CD4-positive, alpha-beta memory T cell (primary cell): ENCODE results near the gene AKAP8. TPM values are rescaled to one million over a fixed set of nuclear protein-coding genes. Genes with fewer than 3 reads are reported as not detected.

ENCODE experiments used
- CTCF ChIA-PET: fragments of 350-600 bp; sonication (Branson Sonifier 250); formaldehyde crosslinking; loops from one replicate; lab custom pipeline; 2021; ENCODE audit warnings: inconsistent platforms; ENCODE audit not compliant: partially characterized antibody; lab: Charles Lee
- POLR2A ChIA-PET: fragments of 350-600 bp; sonication (Branson Sonifier 250); formaldehyde crosslinking; loops from one replicate; lab custom pipeline; 2021; ENCODE audit not compliant: partially characterized antibody; lab: Charles Lee
- DNase-seq, 5 donors: peaks; one replicate each; pipeline versions ENCODE4 v3.0.0 to v3.0.0-alpha.2; 2020 to 2022; ENCODE audit warnings: mixed read lengths in 1 of 5
- H3K27ac ChIP-seq: one replicate; pipeline ENCODE4 v1.7.0; 2013; ENCODE audit warnings: low read depth, low read length
- H3K27me3 ChIP-seq: 2 replicates; pipeline ENCODE4 v1.7.0; 2013; ENCODE audit warnings: mild to moderate bottlenecking, low read length, moderate library complexity; ENCODE audit not compliant: insufficient read depth
- H3K36me3 ChIP-seq: 2 replicates; pipeline ENCODE4 v1.7.0; 2013; ENCODE audit warnings: mild to moderate bottlenecking, low read length, moderate library complexity; ENCODE audit not compliant: insufficient read depth
- H3K4me1 ChIP-seq: 2 replicates; pipeline ENCODE4 v1.7.0; 2013; ENCODE audit warnings: mild to moderate bottlenecking, low read length, moderate library complexity; ENCODE audit not compliant: insufficient read depth
- H3K4me3 ChIP-seq, 2 donors: one replicate each; pipeline ENCODE4 v1.7.0; 2013; ENCODE audit warnings: low read length in 2 of 2, mild to moderate bottlenecking in 1 of 2
- H3K9me3 ChIP-seq, 2 donors: one replicate each; pipeline ENCODE4 v1.7.0; 2013; ENCODE audit warnings: low read length in 2 of 2, control low read depth in 1 of 2; ENCODE audit not compliant: control insufficient read depth in 1 of 2
- H3K27ac Mint-ChIP-seq, 7 donors: one replicate each; pipeline ENCODE4 v1.8.0; 2020 to 2021; ENCODE audit warnings: mixed read lengths in 7 of 7, mild to moderate bottlenecking in 6 of 7, inconsistent platforms in 3 of 7, moderate library complexity in 3 of 7
- H3K27me3 Mint-ChIP-seq, 2 donors: one replicate each; pipeline ENCODE4 v1.8.0; 2020 to 2021; ENCODE audit warnings: mixed read lengths in 2 of 2
- H3K36me3 Mint-ChIP-seq, 2 donors: one replicate each; pipeline ENCODE4 v1.8.0; 2020 to 2021; ENCODE audit warnings: mixed read lengths in 2 of 2, inconsistent platforms in 1 of 2, mild to moderate bottlenecking in 1 of 2
- H3K4me1 Mint-ChIP-seq, 4 donors: one replicate each; pipeline ENCODE4 v1.8.0; 2020 to 2021; ENCODE audit warnings: mixed read lengths in 4 of 4, mild to moderate bottlenecking in 1 of 4
- H3K4me3 Mint-ChIP-seq, 8 donors: one replicate each; pipeline ENCODE4 v1.8.0; 2020 to 2021; ENCODE audit warnings: mixed read lengths in 8 of 8, mild to moderate bottlenecking in 7 of 8, moderate library complexity in 6 of 8, inconsistent platforms in 3 of 8
- H3K9me3 Mint-ChIP-seq, 8 donors: one replicate each; pipeline ENCODE4 v1.8.0; 2020 to 2021; ENCODE audit warnings: mixed read lengths in 8 of 8, mild to moderate bottlenecking in 5 of 8, inconsistent platforms in 3 of 8, moderate library complexity in 1 of 8
- intact Hi-C: fragments of 100-400 bp; cut with micrococcal nuclease; formaldehyde crosslinking; loops from one replicate; pipeline ENCODE4 v1.15.1; 2023
- polyA plus RNA-seq, 2 donors: library from polyadenylated mRNA; unstranded; fragments of 300-500 nt; fragmentation: Illumina TruSeq; gene quantifications; one replicate each; pipeline ENCODE4 v1.2.3, GENCODE V29; 2021
- total RNA-seq, 2 experiments: library from RNA; stranded (reverse); gene quantifications; one replicate each; pipeline ENCODE4 v1.2.3, GENCODE V29; 2021

Gene AKAP8
- total and polyA plus RNA-seq, 4 experiments from 2014 or later: 10.8 to 71.5 (median 46.7) TPM

DNA sequence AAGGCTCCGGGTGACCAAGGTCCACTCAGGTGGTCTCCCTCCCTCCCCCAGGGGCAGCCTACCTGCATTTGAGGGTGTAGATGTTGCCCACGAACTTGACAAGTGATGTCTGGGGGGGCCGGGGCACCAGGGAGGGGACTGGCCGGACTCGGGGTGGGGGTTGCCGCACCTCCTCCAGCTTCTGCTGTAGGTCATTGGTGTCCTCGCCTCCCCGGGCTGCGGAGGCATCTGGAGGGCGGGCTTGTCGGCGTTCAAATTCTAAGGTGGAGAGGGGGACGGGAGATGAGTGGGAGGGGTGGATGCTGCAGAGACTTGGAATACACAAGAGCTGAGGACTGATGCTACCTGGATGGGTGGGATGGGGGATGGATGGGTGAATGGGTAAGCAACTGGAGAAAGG is 44.5 kb upstream of the AKAP8 start:
- no peak overlapping the region for H3K27ac ChIP-seq
- peaks cover 12 to 25% (median 19%) of the 10 kb centered on the region in 4 donors for H3K4me1 Mint-ChIP-seq

DNA sequence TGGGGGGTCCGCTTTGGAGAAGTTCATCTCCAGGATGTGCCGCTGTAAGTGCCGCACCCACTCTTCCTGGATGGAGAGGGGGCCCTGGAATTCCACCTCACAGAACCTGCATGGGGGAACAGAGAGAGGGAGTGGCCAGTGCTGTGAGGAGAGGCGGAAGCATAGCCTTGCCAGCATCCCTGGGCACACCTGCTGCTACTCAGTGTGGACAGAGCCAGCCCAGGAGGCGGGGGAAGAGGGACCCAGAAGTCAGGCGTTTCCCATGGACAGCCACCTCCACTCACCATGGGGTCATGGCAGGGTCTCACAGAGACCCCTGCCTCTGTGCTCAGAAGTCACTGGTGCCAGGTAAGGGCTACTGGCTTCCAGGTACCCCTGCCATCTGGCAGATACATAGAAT is 43.5 kb upstream of the AKAP8 start:
- Mint-ChIP-seq H3K27ac (no peak overlapping the region), H3K36me3 (peaks cover 29 to 35% of the 10 kb centered on the region in 2 donors), H3K4me3 (no peak overlapping the region), H3K9me3 (no peaks in the 10 kb centered on the region), H3K27me3 (no peaks in the 10 kb centered on the region), H3K4me1 (peaks cover 13 to 34% (median 20%) of the 10 kb centered on the region in 4 donors)
- intact Hi-C loops: no loop called here
- peaks cover 39% of the 10 kb centered on the region for H3K36me3 ChIP-seq
- no peaks in the 10 kb centered on the region for H3K9me3 ChIP-seq
- no peaks in the 10 kb centered on the region for H3K27me3 ChIP-seq
- H3K4me1 ChIP-seq: peaks cover 10% of the 10 kb centered on the region
- no peak overlapping the region for H3K27ac ChIP-seq
- DNase-seq: no peak
- H3K4me3 ChIP-seq: no peak overlapping the region
- POLR2A ChIA-PET: interaction anchor here (1.0 kb wide), 1 partner anchor 132 kb away, joined by 3 read pairs; no protein-coding TSS in a partner anchor
- CTCF ChIA-PET: interaction anchor here (1.8 to 5.0 kb wide), 2 partner anchors 43 to 133 kb away, joined by 4 to 82 read pairs; partner anchors contain the start of gene RASAL3

More for the DNA sequence above, 44.5 kb upstream of the AKAP8 start:
- Histone ChIP-seq H3K4me3 (no peak overlapping the region), H3K9me3 (no peaks in the 10 kb centered on the region), H3K36me3 (peaks cover 39% of the 10 kb centered on the region), H3K4me1 (peaks cover 9% of the 10 kb centered on the region), H3K27me3 (no peaks in the 10 kb centered on the region)
- DNase-seq: no peak
- Mint-ChIP-seq H3K27ac (no peak overlapping the region), H3K36me3 (peaks cover 29 to 31% of the 10 kb centered on the region in 2 donors), H3K9me3 (no peaks in the 10 kb centered on the region), H3K27me3 (no peaks in the 10 kb centered on the region), H3K4me3 (no peak overlapping the region)
- intact Hi-C loops: no loop called here
- POLR2A ChIA-PET: interaction anchor here (1.0 kb wide), 1 partner anchor 131 kb away, joined by 3 read pairs; no protein-coding TSS in a partner anchor
- CTCF ChIA-PET: interaction anchor here (1.8 kb wide), 1 partner anchor 132 kb away, joined by 4 read pairs; no protein-coding TSS in a partner anchor

DNA sequence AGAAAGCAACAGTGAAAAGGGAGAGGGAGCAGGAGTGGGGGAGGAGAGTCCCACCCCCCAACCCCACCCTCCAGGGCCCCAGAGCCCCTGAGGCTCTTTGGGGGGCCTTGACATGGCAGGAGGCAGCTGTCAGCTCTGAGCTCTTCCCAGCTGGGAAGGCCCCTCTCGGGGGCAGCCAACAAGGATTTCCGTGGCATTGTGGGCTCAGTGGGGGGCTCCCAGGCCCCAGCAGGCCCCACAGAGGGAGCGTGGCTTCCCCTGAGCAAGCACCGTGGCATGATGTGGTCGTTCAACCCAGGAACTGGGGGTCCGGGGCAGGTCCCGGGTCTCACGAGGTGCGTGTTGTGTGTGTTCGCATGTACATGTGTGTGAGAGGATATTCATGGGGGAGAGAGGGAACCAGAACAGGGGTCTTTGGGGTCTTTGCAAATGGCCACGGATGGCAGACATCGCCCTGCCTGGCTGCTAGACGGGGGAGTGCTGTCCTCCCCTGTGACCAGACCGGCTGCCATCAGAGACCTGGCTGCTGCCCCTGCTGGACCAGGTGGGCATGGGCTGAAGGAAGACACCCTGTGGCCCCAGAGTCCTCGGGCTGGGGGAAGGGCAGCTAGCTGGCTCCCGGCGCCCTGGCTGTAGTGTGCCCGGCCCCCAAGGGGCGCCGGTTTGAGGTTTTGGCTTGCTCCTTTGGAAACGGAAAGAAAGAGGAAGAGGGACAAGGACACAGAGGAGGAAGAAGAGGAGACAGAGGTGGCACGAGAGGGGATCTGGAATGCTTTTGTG is 42.9 kb upstream of the AKAP8 start:
- Mint-ChIP-seq H3K27me3 (no peaks in the 10 kb centered on the region), H3K36me3 (peaks cover 29 to 34% of the 10 kb centered on the region in 2 donors), H3K4me1 (peaks cover 18 to 39% (median 26%) of the 10 kb centered on the region in 4 donors), H3K4me3 (no peak overlapping the region), H3K9me3 (no peaks in the 10 kb centered on the region), H3K27ac (no peak overlapping the region)
- intact Hi-C loops: no loop called here
- no peak overlapping the region for H3K4me3 ChIP-seq
- H3K27ac ChIP-seq: no peak overlapping the region
- no peak for DNase-seq
- POLR2A ChIA-PET: interaction anchor here (0.8 to 7.0 kb wide), 4 partner anchors 38 to 133 kb away, joined by 3 to 168 read pairs (median 68); partner anchors contain the start of genes AKAP8 and RASAL3
- CTCF ChIA-PET: interaction anchor here (5.0 to 9.0 kb wide), 3 partner anchors 43 to 131 kb away, joined by 54 to 319 read pairs (median 82); partner anchors contain the start of genes AKAP8 and RASAL3
- peaks cover 16% of the 10 kb centered on the region for H3K4me1 ChIP-seq
- H3K9me3 ChIP-seq: no peaks in the 10 kb centered on the region
- H3K36me3 ChIP-seq: peaks cover 36% of the 10 kb centered on the region
- H3K27me3 ChIP-seq: no peaks in the 10 kb centered on the region

DNA sequence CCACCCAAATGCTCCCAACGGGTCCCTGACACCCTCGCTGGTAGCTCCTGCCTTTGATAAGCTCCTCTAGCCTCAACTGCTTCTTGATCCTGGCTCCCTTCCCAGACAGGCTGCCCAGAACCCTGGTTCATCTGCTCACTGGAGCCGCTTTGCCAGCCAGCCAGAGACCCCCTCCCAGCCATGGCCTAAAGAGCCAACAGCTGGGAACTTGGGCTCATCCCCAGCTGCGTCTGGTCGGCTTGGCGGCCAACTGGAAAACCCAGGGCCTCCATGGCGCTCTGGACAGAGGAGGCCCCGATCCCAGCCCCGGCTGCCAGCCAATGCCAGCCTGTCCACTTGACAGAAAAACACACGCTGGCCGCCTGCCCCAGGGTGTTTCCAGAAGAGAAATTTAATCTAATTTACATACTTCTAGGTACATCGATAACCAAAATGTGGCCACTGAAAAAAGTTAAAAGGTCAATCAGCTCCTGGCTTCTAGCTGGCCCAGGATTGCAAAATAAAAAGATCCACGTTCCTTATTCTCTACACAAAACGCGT is 42.2 kb upstream of the AKAP8 start:
- no peaks in the 10 kb centered on the region for H3K27me3 Mint-ChIP-seq
- no peak for DNase-seq
- H3K4me3 Mint-ChIP-seq: no peak overlapping the region
- no peak overlapping the region for H3K4me3 ChIP-seq
- no peaks in the 10 kb centered on the region for H3K9me3 Mint-ChIP-seq
- peaks cover 23% of the 10 kb centered on the region for H3K4me1 ChIP-seq
- H3K9me3 ChIP-seq: no peaks in the 10 kb centered on the region
- H3K36me3 ChIP-seq: peaks cover 29% of the 10 kb centered on the region
- ChIA-PET CTCF (interaction anchor here (1.0 to 9.0 kb wide), 5 partner anchors 11 to 138 kb away, joined by 3 to 319 read pairs (median 54); partner anchors contain the start of genes AKAP8 and RASAL3), POLR2A (interaction anchor here (0.8 to 7.0 kb wide), 6 partner anchors 12 to 134 kb away, joined by 3 to 168 read pairs (median 40); partner anchors contain the start of genes AKAP8 and RASAL3)
- H3K27me3 ChIP-seq: no peaks in the 10 kb centered on the region
- no peak overlapping the region for H3K27ac Mint-ChIP-seq
- H3K4me1 Mint-ChIP-seq: peaks cover 23 to 42% (median 32%) of the 10 kb centered on the region in 4 donors
- no peak overlapping the region for H3K27ac ChIP-seq
- intact Hi-C loops: no loop called here
- peaks cover 29 to 34% of the 10 kb centered on the region in 2 donors for H3K36me3 Mint-ChIP-seq

DNA sequence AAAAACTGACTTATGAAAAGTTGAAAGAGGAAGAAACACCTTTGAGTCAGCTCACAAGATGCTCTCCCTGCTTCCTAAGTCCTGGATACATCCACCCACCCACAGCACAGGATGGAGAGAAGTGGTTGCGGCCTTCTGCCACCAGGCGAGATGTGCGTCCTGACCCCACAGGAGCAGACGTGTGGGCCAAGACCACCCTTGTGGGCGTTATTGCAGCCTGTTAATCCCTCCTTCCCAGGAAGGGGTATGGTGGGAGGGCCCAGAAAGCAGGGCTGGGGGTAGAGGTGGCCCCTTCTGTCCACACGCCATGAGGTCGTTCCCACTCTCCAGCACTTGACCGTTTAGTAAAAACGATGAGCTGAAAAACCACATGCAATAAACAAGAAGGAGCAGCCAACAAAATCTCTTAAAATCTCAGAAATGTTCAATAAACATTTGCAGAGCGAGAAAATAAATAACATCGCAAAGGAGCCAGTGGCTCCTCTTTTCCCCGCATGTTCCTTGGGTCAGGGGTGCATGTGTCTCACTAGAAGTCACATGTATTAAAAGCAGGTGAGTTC is 41.6 kb upstream of the AKAP8 start:
- H3K27me3 ChIP-seq: no peaks in the 10 kb centered on the region
- no peaks in the 10 kb centered on the region for H3K27me3 Mint-ChIP-seq
- no peak for DNase-seq
- H3K4me3 Mint-ChIP-seq: no peak overlapping the region
- intact Hi-C loops: no loop called here
- H3K4me1 ChIP-seq: peaks cover 29% of the 10 kb centered on the region
- no peaks in the 10 kb centered on the region for H3K9me3 ChIP-seq
- no peak overlapping the region for H3K4me3 ChIP-seq
- CTCF ChIA-PET: interaction anchor here (1.0 to 9.0 kb wide), 7 partner anchors 12 to 138 kb away, joined by 3 to 319 read pairs (median 4); partner anchors contain the start of genes AKAP8 and RASAL3
- peaks cover 30 to 34% of the 10 kb centered on the region in 2 donors for H3K36me3 Mint-ChIP-seq
- POLR2A ChIA-PET: interaction anchor here (1.2 to 7.0 kb wide), 5 partner anchors 13 to 135 kb away, joined by 3 to 168 read pairs (median 75); partner anchors contain the start of genes AKAP8 and RASAL3
- peak overlapping the region in 1 of 7 donors; percentile 12 for H3K27ac Mint-ChIP-seq
- H3K4me1 Mint-ChIP-seq: peaks cover 26 to 47% (median 34%) of the 10 kb centered on the region in 4 donors
- H3K27ac ChIP-seq: no peak overlapping the region
- peaks cover 23% of the 10 kb centered on the region for H3K36me3 ChIP-seq
- no peaks in the 10 kb centered on the region for H3K9me3 Mint-ChIP-seq

DNA sequence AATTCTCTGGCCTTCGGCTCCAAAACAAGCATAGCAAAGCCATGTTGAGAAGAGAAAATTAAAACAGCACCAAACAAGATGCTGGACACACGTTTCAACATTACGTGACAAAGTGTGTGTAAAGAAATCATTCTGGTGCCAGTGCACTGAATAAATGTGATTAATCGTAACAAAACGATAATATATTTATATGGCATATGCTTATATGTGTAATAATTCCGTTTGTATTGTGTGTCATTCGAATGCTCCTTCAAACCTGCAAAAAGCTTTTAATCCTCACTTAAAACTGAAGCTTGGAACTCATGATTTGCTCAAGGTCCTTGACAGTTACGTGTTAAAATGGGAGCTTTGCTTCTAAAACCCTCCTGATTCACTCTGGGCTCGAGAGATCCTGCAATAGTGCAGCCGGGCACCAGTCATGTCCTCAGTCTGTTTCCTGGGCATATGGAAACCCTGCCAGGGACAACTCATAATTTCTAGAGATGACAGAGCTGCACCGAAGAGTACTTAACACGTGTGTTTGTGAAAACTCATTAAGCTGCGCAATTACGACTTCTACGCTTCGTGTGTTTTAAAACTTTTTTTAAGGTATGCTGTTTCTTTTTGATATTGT is 39.9 kb upstream of the AKAP8 start:
- Mint-ChIP-seq H3K4me1 (peaks cover 31 to 55% (median 36%) of the 10 kb centered on the region in 4 donors), H3K36me3 (peaks cover 27 to 34% of the 10 kb centered on the region in 2 donors), H3K27me3 (no peaks in the 10 kb centered on the region), H3K9me3 (no peaks in the 10 kb centered on the region), H3K27ac (peak overlapping the region in 5 of 7 donors; percentile 75 to 100 (median 95)), H3K4me3 (peak overlapping the region in 7 of 8 donors; percentile 31 to 100 (median 100))
- DNase-seq: no peak
- H3K36me3 ChIP-seq: peaks cover 19% of the 10 kb centered on the region
- POLR2A ChIA-PET: interaction anchor here (0.7 to 7.0 kb wide), 39 partner anchors 9 to 1624 kb away, joined by 3 to 168 read pairs (median 6); partner anchors contain the start of genes AKAP8, BRD4, RASAL3 and TMEM38A
- no peak overlapping the region for H3K27ac ChIP-seq
- CTCF ChIA-PET: interaction anchor here (0.7 to 9.0 kb wide), 31 partner anchors 10 to 327 kb away, joined by 3 to 319 read pairs (median 7); partner anchors contain the start of genes AKAP8, RASAL3 and WIZ
- peaks cover 39% of the 10 kb centered on the region for H3K4me1 ChIP-seq
- no peaks in the 10 kb centered on the region for H3K9me3 ChIP-seq
- no peak overlapping the region for H3K4me3 ChIP-seq
- intact Hi-C loops: loop anchor here (1.0 to 2.0 kb wide), 10 partner anchors 13 to 327 kb away; partner anchors contain the start of gene AKAP8
- H3K27me3 ChIP-seq: no peaks in the 10 kb centered on the region
